IPS-18a (cell line): ENCODE results near the gene SERPINB1.
"Not testable (repeated sequence)": the region's sequence is repeated elsewhere in the genome, so short reads cannot be mapped to it uniquely, and the experiment has no call there.

Experiments used
- H3K27ac ChIP-seq: one replicate; pipeline ENCODE4 v1.5.1; 2013; ENCODE audit warnings: low read length
- H3K27me3 ChIP-seq: one replicate; pipeline ENCODE4 v1.6.1; 2013; ENCODE audit warnings: mild to moderate bottlenecking, low read length; ENCODE audit not compliant: control insufficient read depth, insufficient read depth
- H3K36me3 ChIP-seq: one replicate; pipeline ENCODE4 v1.6.1; 2013; ENCODE audit warnings: low read depth, low read length; ENCODE audit not compliant: control insufficient read depth
- H3K4me1 ChIP-seq: one replicate; pipeline ENCODE4 v1.6.1; 2013; ENCODE audit warnings: low read depth, low read length; ENCODE audit not compliant: control insufficient read depth
- H3K4me3 ChIP-seq: one replicate; pipeline ENCODE4 v1.5.1; 2013; ENCODE audit warnings: low read length
- H3K9ac ChIP-seq: one replicate; pipeline ENCODE4 v1.6.1; 2013; ENCODE audit warnings: mild to moderate bottlenecking, low read length, moderate library complexity
- H3K9me3 ChIP-seq: one replicate; pipeline ENCODE4 v1.6.1; 2013; ENCODE audit warnings: low read depth, low read length; ENCODE audit not compliant: control insufficient read depth

Gene SERPINB1

GRCh38 chr6:2862712-2863181 lies 21.1 kb upstream of the SERPINB1 start:
- Histone ChIP-seq H3K9ac (no peak overlapping the region), H3K27me3 (no peaks in the 10 kb centered on the region), H3K36me3 (no peaks in the 10 kb centered on the region), H3K4me3 (no peak overlapping the region), H3K27ac (no peak overlapping the region), H3K4me1 (peaks cover 40% of the 10 kb centered on the region), H3K9me3 (no peaks in the 10 kb centered on the region)

GRCh38 chr6:2861822-2862164 lies 20.1 kb upstream of the SERPINB1 start:
- H3K27me3 ChIP-seq: no peaks in the 10 kb centered on the region
- H3K4me3 ChIP-seq: no peak overlapping the region
- H3K36me3 ChIP-seq: no peaks in the 10 kb centered on the region
- peaks cover 36% of the 10 kb centered on the region for H3K4me1 ChIP-seq
- H3K27ac ChIP-seq: no peak overlapping the region
- H3K9ac ChIP-seq: no peak overlapping the region
- H3K9me3 ChIP-seq: no peaks in the 10 kb centered on the region

DNA sequence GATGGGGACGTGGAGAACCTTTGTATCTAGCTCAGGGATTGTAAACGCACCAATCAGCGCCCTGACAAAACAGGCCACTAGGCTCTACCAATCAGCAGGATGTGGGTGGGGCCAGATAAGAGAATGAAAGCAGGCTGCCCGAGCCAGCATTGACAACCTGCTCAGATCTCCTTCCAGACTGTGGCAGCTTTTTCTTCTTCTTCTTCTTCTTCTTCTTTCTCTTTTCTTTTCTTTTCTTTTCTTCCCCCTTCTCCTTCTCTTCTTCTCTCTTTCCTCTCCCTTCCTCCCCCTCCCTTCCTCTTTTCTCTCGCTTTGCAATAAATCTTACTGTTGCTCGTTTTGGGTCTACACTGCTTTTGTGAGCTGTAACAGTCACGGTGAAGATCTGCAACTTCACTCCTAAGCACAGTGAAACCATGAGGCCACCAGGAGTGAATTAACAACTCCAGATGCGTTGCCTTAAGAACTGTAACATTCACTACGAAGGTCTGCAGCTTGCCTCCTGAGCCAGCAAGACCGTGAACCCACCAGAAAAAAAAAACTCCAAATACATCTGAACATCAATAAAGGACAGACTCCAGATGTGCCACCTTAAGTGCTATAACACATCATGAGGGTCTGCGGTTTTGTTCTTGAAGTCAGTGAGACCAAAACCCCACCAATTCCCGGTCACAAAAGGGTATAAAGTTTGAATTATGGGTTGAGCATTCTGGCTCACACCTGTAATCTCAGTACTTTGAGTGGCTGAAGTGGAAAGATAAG lies 19.6 kb upstream of the SERPINB1 start:
- no peak overlapping the region for H3K27ac ChIP-seq
- H3K27me3 ChIP-seq: no peaks in the 10 kb centered on the region
- no peaks in the 10 kb centered on the region for H3K9me3 ChIP-seq
- H3K36me3 ChIP-seq: no peaks in the 10 kb centered on the region
- peaks cover 30% of the 10 kb centered on the region for H3K4me1 ChIP-seq
- no peak overlapping the region for H3K4me3 ChIP-seq
- H3K9ac ChIP-seq: no peak overlapping the region

DNA sequence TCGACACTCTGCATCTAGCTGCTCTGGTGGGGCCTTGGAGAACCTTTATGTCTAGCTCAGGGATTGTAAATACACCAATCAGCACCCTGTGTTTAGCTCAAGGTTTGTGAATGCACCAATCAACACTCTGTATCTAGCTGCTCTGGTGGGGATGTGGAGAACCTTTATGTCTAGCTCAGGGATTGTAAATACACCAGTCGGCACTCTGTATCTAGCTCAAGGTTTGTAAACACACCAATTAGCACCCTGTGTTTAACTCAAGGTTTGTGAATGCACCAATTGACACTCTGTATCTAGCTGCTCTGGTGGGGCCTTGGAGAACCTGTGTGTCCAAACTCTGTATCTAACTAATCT lies 19.0 kb upstream of the SERPINB1 start:
- peaks cover 26% of the 10 kb centered on the region for H3K4me1 ChIP-seq
- H3K27me3 ChIP-seq, H3K9ac ChIP-seq, H3K9me3 ChIP-seq, H3K36me3 ChIP-seq, H3K27ac ChIP-seq, H3K4me3 ChIP-seq: not testable (repeated sequence)

DNA sequence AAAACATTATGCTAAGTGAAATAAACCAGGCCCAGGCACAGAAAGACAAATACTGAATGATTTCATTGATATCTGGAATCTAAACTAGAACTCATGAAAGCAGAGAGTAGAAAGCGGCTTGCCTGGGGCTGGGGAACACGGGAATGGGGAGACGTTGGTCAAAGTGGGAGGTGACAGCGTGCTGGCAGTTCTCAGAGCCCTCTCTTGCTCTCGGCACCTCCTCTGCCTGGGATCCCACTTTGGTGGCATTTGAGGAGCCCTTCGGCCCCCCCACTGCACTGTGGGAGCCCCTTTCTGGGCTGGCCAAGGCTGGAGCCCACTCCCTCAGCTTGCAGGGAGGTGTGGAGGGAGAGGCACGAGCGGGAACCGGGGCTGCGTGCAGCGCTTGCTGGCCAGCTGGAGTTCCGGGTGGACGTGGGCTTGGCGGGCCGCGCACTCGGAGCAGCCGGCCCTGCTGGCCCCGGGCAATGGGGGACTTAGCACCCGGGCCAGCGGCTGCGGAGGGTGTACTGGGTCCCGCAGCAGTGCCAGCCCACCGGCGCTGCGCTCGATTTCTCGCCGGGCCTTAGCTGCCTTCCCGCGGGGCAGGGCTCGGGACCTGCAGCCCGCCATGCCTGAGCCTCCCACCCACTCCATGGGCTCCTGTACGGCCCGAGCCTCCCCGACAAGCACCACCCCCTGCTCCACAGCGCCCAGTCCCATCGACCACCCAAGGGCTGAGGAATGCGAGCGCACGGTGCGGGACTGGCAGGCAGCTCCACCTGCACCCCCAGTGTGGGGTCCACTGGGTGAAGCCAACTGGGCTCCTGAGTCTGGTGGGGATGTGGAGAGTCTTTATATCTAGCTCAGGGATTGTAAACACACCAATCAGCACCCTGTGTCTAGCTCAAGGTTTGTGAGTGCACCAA lies 18.4 kb upstream of the SERPINB1 start:
- peaks cover 19% of the 10 kb centered on the region for H3K4me1 ChIP-seq
- not testable (repeated sequence) for H3K27me3 ChIP-seq, H3K36me3 ChIP-seq, H3K27ac ChIP-seq, H3K9ac ChIP-seq, H3K4me3 ChIP-seq, H3K9me3 ChIP-seq

GRCh38 chr6:2859185-2859700 lies 17.6 kb upstream of the SERPINB1 start:
- Histone ChIP-seq H3K9ac (no peak overlapping the region), H3K36me3 (no peaks in the 10 kb centered on the region), H3K4me3 (no peak overlapping the region), H3K9me3 (no peaks in the 10 kb centered on the region), H3K27me3 (no peaks in the 10 kb centered on the region), H3K4me1 (peaks cover 21% of the 10 kb centered on the region), H3K27ac (no peak overlapping the region)

DNA sequence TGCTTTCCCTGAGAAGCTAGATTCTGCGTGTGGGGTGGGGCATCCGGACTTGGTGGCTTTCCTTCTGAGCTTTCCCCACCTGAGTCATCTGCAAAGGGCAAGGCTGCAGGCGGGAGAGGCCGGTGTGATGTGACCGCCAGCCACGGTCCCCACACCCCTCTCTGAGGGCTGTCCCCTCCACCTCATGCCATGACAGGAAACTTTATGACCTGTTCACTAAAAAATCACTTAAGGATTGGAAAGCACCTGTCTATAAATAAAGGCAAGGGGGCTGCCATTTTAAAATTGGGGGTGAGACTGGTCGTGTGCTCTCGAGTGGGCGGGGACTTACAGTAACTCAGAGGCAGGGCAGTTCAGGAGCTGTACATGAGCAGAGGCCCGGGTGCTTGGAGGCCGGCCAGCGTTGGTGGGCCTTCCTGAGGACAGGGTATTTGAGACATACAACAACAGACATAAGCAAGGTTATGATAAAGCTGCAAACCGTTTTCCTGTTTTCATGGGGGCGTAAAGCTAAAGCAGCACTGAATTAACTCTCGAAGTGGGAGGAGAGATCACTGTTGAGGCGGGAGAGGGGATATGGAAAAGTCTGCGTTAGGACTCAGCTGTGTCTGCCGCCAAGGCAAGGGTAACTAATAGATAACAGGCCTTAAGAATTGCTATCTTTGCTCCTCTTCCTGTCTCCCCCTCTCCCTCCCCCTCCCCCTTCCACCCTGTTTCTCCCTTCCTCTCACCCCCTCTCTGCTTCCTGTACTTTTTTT lies 16.1 kb upstream of the SERPINB1 start:
- no peaks in the 10 kb centered on the region for H3K36me3 ChIP-seq
- no peaks in the 10 kb centered on the region for H3K9me3 ChIP-seq
- no peak overlapping the region for H3K27ac ChIP-seq
- H3K27me3 ChIP-seq: no peaks in the 10 kb centered on the region
- no peak overlapping the region for H3K4me3 ChIP-seq
- peaks cover 15% of the 10 kb centered on the region for H3K4me1 ChIP-seq
- no peak overlapping the region for H3K9ac ChIP-seq

DNA sequence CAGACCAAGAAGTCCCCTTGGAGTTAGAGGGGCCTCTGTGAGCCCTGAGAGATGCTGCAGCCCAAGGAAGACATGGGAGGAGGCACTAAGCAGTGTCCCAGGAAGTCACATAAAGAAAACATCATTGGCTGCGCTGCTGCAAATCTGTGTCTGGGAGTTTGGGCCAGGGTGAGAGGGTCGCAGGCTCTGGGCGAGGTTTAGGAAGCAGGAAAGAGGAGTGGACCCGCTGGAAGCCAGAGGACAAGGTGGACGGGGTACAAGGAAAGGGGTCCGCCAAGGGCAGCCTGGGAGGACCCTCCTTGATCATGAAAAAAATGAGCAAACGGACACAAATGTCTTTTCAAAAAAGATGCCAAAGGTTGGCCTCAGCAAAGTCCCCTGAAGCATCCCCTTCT lies 15.5 kb upstream of the SERPINB1 start:
- Histone ChIP-seq H3K36me3 (no peaks in the 10 kb centered on the region), H3K9me3 (no peaks in the 10 kb centered on the region), H3K4me3 (no peak overlapping the region), H3K4me1 (peaks cover 13% of the 10 kb centered on the region), H3K27ac (no peak overlapping the region), H3K9ac (no peak overlapping the region), H3K27me3 (no peaks in the 10 kb centered on the region)

- no peaks in the 10 kb centered on the region for H3K27me3 ChIP-seq
- no peaks in the 10 kb centered on the region for H3K36me3 ChIP-seq
- no peak overlapping the region for H3K4me3 ChIP-seq
- no peak overlapping the region for H3K27ac ChIP-seq
- no peaks in the 10 kb centered on the region for H3K9me3 ChIP-seq
- H3K9ac ChIP-seq: no peak overlapping the region
- peaks cover 13% of the 10 kb centered on the region for H3K4me1 ChIP-seq
Observed at GRCh38 chr6:2855061-2855519, 13.4 kb upstream of the SERPINB1 start.

GRCh38 chr6:2854396-2854982 lies 12.8 kb upstream of the SERPINB1 start:
- no peaks in the 10 kb centered on the region for H3K27me3 ChIP-seq
- no peaks in the 10 kb centered on the region for H3K9me3 ChIP-seq
- no peaks in the 10 kb centered on the region for H3K36me3 ChIP-seq
- H3K4me3 ChIP-seq: no peak overlapping the region
- no peak overlapping the region for H3K9ac ChIP-seq
- no peak overlapping the region for H3K27ac ChIP-seq
- H3K4me1 ChIP-seq: peaks cover 13% of the 10 kb centered on the region
